ENCODE measurements around the gene RANBP10. TPM values are rescaled to one million over a fixed set of nuclear protein-coding genes. Genes with fewer than 3 reads are reported as not detected.

RANBP10 gene
- total RNA-seq, 1 donor from 2014 or later: 5.7 TPM

- DNase-seq (ENCODE audit: low read depth, low spot score): no peak
Measured at GRCh38 chr16:67749436-67750078, 56.8 kb downstream of the RANBP10 start.

- no peak for DNase-seq (ENCODE audit: low read depth, low spot score)
Measured at GRCh38 chr16:67748834-67749233, 57.5 kb downstream of the RANBP10 start.

- DNase-seq (ENCODE audit: low read depth, low spot score): no peak
Measured at GRCh38 chr16:67746846-67747245, 59.5 kb downstream of the RANBP10 start.

GRCh38 chr16:67741118-67741517 lies 65.2 kb downstream of the RANBP10 start:
- no peak for DNase-seq (ENCODE audit: low read depth, low spot score)

- DNase-seq (ENCODE audit: low read depth, low spot score): no peak
Measured at GRCh38 chr16:67740391-67740790, 66.0 kb downstream of the RANBP10 start.

- no peak for DNase-seq (ENCODE audit: low read depth, low spot score)
Measured at GRCh38 chr16:67736858-67737257, 69.5 kb downstream of the RANBP10 start.

GRCh38 chr16:67734731-67735201 lies 71.6 kb downstream of the RANBP10 start:
- no peak for DNase-seq (ENCODE audit: low read depth, low spot score)

- DNase-seq (ENCODE audit: low read depth, low spot score): no peak
Measured at GRCh38 chr16:67733734-67734470, 72.5 kb downstream of the RANBP10 start.

- DNase-seq (ENCODE audit: low read depth, low spot score): no peak
Measured at GRCh38 chr16:67731753-67732095, 74.6 kb downstream of the RANBP10 start.

- DNase-seq (ENCODE audit: low read depth, low spot score): no peak
Measured at GRCh38 chr16:67731071-67731752, 75.1 kb downstream of the RANBP10 start.

GRCh38 chr16:67730326-67730725 lies 76.0 kb downstream of the RANBP10 start:
- DNase-seq (ENCODE audit: low read depth, low spot score): no peak

GRCh38 chr16:67729636-67730248 lies 76.6 kb downstream of the RANBP10 start:
- no peak for DNase-seq (ENCODE audit: low read depth, low spot score)

- no peak for DNase-seq (ENCODE audit: low read depth, low spot score)
Measured at GRCh38 chr16:67727521-67728485, 78.6 kb downstream of the RANBP10 start.

GRCh38 chr16:67726106-67727034 lies 80.0 kb downstream of the RANBP10 start:
- no peak for DNase-seq (ENCODE audit: low read depth, low spot score)

- DNase-seq (ENCODE audit: low read depth, low spot score): no peak
Measured at GRCh38 chr16:67723911-67724305, 82.5 kb downstream of the RANBP10 start.

- no peak for DNase-seq (ENCODE audit: low read depth, low spot score)
Measured at GRCh38 chr16:67723151-67723910, 83.0 kb downstream of the RANBP10 start.

- DNase-seq (ENCODE audit: low read depth, low spot score): no peak
Measured at GRCh38 chr16:67720236-67720635, 86.1 kb downstream of the RANBP10 start.

GRCh38 chr16:67719778-67720144 lies 86.6 kb downstream of the RANBP10 start:
- no peak for DNase-seq (ENCODE audit: low read depth, low spot score)
